Thyroid gland (tissue), 4 donors: Measurements from ENCODE around the gene PAMR1. TPM values are rescaled to one million over a fixed set of nuclear protein-coding genes. Genes with fewer than 3 reads are reported as not detected.

ENCODE experiments used
- DNase-seq, 2 donors: peaks; one replicate each; pipeline ENCODE4 v3.0.0-alpha.2; 2019
- H3K27ac ChIP-seq, 3 donors: fragments of 200-600 bp; sonication (generic); 1 replicate in 2 of 3; 2 replicates in 1 of 3; pipeline ENCODE4 v1.5.1; 2016 to 2019; ENCODE audit warnings: mild to moderate bottlenecking in 1 of 3, moderate library complexity in 1 of 3
- H3K27me3 ChIP-seq: fragments of 200-600 bp; sonication (generic); one replicate; pipeline ENCODE4 v1.5.1; 2019
- H3K36me3 ChIP-seq, 2 donors: fragments of 200-600 bp; sonication (generic); one replicate each; pipeline ENCODE4 v1.5.1; 2016 to 2019
- H3K4me1 ChIP-seq, 2 donors: fragments of 200-600 bp; sonication (generic); one replicate each; pipeline ENCODE4 v1.5.1; 2017 to 2019
- H3K4me3 ChIP-seq, 3 donors: fragments of 200-600 bp; sonication (generic); replicated peaks in 1 of 3; 1 replicate in 2 of 3; 2 replicates in 1 of 3; pipeline ENCODE4 v1.5.1; 2016; ENCODE audit warnings: mild to moderate bottlenecking in 1 of 3
- H3K9me3 ChIP-seq: fragments of 200-600 bp; sonication (generic); one replicate; pipeline ENCODE4 v1.5.1; 2017
- POLR2A ChIP-seq, 2 donors: fragments of 450-650 bp; IDR thresholded peaks; one replicate each; pipeline ENCODE4 v1.6.1; 2017; ENCODE audit warnings: antibody characterized with exemption in 2 of 2, mild to moderate bottlenecking in 2 of 2, moderate library complexity in 1 of 2
- WGBS, 2 donors: methylation state at CpG; one replicate each; pipeline ENCODE4 v1.1.5; 2017; 5-methylcytosine and 5-hydroxymethylcytosine counted together
- intact Hi-C: fragments of 100-400 bp; cut with DNase I; formaldehyde crosslinking; loops from one replicate; pipeline ENCODE4 v1.15.1; 2023
- total RNA-seq, 4 donors: library from RNA; depleted of rRNA; stranded (reverse); fragments of >200 nt; gene quantifications; one replicate each; pipeline ENCODE4 v1.2.3, GENCODE V29; 2016
- TF ChIP-seq, protein P1 (sequence below), 6 experiments: fragments of 200-600 bp in 3 of 6; fragments of 450-650 bp in 3 of 6; sonication (generic) in 3 of 6; IDR thresholded peaks; one replicate each; pipeline ENCODE4 v1.5.1; 2016 to 2019; ENCODE audit warnings: antibody characterized with exemption in 6 of 6, mild to moderate bottlenecking in 2 of 6, inconsistent platforms in 1 of 6, moderate library complexity in 1 of 6

PAMR1 gene
- total RNA-seq, 4 donors from 2014 or later: 1.2 to 16.4 (median 4.3) TPM

GRCh38 chr11:35517481-35517880, 7.9 kb downstream of the PAMR1 start:
- WGBS, 2 donors: 89 to 90% methylated on average over 1 of the region's 1 CpG
- TF ChIP-seq POLR2A (IDR thresholded peaks at IDR 0.05): no peak
- no peaks in the 10 kb centered on the region for H3K9me3 ChIP-seq
- no peak overlapping the region for H3K4me3 ChIP-seq
- no peaks in the 10 kb centered on the region for H3K27me3 ChIP-seq
- H3K4me1 ChIP-seq: no peaks in the 10 kb centered on the region
- no peaks in the 10 kb centered on the region for H3K36me3 ChIP-seq
- DNase-seq: no peak
- intact Hi-C loops: no loop called here
- no peak overlapping the region for H3K27ac ChIP-seq

GRCh38 chr11:35516403-35516802, 9.0 kb downstream of the PAMR1 start:
- H3K9me3 ChIP-seq: no peaks in the 10 kb centered on the region
- DNase-seq: no peak
- intact Hi-C loops: no loop called here
- no peak overlapping the region for H3K4me3 ChIP-seq
- no peaks in the 10 kb centered on the region for H3K27me3 ChIP-seq
- no peak overlapping the region for H3K27ac ChIP-seq
- H3K4me1 ChIP-seq: no peaks in the 10 kb centered on the region
- TF ChIP-seq POLR2A (IDR thresholded peaks at IDR 0.05): no peak
- TF ChIP-seq, protein P1, sequence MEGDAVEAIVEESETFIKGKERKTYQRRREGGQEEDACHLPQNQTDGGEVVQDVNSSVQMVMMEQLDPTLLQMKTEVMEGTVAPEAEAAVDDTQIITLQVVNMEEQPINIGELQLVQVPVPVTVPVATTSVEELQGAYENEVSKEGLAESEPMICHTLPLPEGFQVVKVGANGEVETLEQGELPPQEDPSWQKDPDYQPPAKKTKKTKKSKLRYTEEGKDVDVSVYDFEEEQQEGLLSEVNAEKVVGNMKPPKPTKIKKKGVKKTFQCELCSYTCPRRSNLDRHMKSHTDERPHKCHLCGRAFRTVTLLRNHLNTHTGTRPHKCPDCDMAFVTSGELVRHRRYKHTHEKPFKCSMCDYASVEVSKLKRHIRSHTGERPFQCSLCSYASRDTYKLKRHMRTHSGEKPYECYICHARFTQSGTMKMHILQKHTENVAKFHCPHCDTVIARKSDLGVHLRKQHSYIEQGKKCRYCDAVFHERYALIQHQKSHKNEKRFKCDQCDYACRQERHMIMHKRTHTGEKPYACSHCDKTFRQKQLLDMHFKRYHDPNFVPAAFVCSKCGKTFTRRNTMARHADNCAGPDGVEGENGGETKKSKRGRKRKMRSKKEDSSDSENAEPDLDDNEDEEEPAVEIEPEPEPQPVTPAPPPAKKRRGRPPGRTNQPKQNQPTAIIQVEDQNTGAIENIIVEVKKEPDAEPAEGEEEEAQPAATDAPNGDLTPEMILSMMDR (IDR thresholded peaks at IDR 0.05): no peak
- 47 to 59% methylated on average over 4 of the region's 4 CpGs for WGBS, 2 donors
- H3K36me3 ChIP-seq: no peaks in the 10 kb centered on the region

GRCh38 chr11:35515224-35515623, 10.2 kb downstream of the PAMR1 start:
- Histone ChIP-seq H3K36me3 (no peaks in the 10 kb centered on the region), H3K4me1 (no peaks in the 10 kb centered on the region), H3K4me3 (no peak overlapping the region), H3K9me3 (no peaks in the 10 kb centered on the region), H3K27me3 (no peaks in the 10 kb centered on the region), H3K27ac (no peak overlapping the region)
- DNase-seq: no peak
- TF ChIP-seq POLR2A (IDR thresholded peaks at IDR 0.05): no peak
- TF ChIP-seq, protein P1 (IDR thresholded peaks at IDR 0.05): no peak
- intact Hi-C loops: no loop called here
- 65 to 80% methylated on average over 2 to 3 of the region's 3 CpGs for WGBS, 2 donors

DNA sequence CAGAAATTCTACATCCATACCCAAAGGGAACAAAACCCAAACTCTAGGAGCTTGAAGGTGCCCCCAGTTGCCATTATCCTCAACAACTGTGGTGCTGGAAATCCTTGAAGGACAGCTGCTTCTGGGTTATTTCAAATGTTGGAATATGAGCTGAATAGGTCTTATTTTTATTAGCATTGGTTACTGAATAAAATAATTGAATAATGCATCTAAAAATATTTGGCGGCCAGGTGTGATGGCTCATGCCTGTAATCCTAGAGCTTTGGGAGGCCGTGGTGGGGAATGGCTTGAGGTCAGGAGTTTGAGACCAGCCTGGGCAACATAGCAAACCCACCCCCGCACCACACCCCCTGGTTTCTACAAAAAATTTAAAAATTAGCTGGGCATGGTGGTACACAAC, 10.9 kb downstream of the PAMR1 start:
- H3K4me3 ChIP-seq: no peak overlapping the region
- no peak overlapping the region for H3K27ac ChIP-seq
- no peaks in the 10 kb centered on the region for H3K27me3 ChIP-seq
- DNase-seq: no peak
- H3K4me1 ChIP-seq: no peaks in the 10 kb centered on the region
- intact Hi-C loops: no loop called here
- WGBS, 2 donors: 81 to 93% methylated on average over 3 of the region's 3 CpGs
- no peaks in the 10 kb centered on the region for H3K9me3 ChIP-seq
- no peak for TF ChIP-seq POLR2A (IDR thresholded peaks at IDR 0.05)
- TF ChIP-seq, protein P1 (IDR thresholded peaks at IDR 0.05): no peak
- no peaks in the 10 kb centered on the region for H3K36me3 ChIP-seq

DNA sequence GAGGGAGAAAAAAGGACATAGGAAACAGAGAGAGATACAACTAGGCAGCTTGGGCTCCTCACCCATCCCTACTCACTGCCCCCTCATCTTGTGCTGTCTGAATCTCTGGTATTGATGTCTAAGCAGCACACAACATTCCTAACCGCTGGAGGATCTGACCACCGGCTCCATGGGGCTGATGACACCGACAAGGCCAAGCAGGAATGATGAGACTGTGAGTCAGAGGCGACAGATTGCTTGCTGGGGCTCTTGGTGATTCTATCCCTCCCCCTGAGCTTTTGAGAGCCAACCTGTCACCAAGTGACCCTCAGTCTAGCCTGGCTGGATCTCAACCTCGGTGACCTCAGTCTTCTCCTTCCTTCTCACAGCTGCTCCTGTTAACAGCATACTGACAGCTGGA, 13.8 kb downstream of the PAMR1 start:
- Histone ChIP-seq H3K27me3 (no peaks in the 10 kb centered on the region), H3K4me1 (no peaks in the 10 kb centered on the region), H3K4me3 (no peak overlapping the region), H3K27ac (no peak overlapping the region), H3K36me3 (no peaks in the 10 kb centered on the region), H3K9me3 (no peaks in the 10 kb centered on the region)
- DNase-seq: no peak
- intact Hi-C loops: no loop called here
- no peak for TF ChIP-seq POLR2A (IDR thresholded peaks at IDR 0.05)
- TF ChIP-seq, protein P1 (IDR thresholded peaks at IDR 0.05): no peak
- WGBS, 2 donors: 63 to 81% methylated on average over 5 of the region's 5 CpGs

GRCh38 chr11:35507688-35508087, 17.7 kb downstream of the PAMR1 start:
- 90 to 94% methylated on average over 2 of the region's 2 CpGs for WGBS, 2 donors
- Histone ChIP-seq H3K27ac (no peak overlapping the region), H3K36me3 (no peaks in the 10 kb centered on the region), H3K9me3 (no peaks in the 10 kb centered on the region), H3K27me3 (no peaks in the 10 kb centered on the region), H3K4me3 (no peak overlapping the region), H3K4me1 (no peaks in the 10 kb centered on the region)
- intact Hi-C loops: no loop called here
- DNase-seq: no peak
- TF ChIP-seq, protein P1 (IDR thresholded peaks at IDR 0.05): no peak
- TF ChIP-seq POLR2A (IDR thresholded peaks at IDR 0.05): no peak
